Stimulated activated naive CD8-positive, alpha-beta T cell treated with anti-CD3 and anti-CD28 coated beads, Interleukin-15, Interleukin-2, amounts not matched to agents 100 ng/mL and 50 ng/mL, for 24 hours (primary cell): ENCODE measurements around the gene WDR26.
"Not testable (repeated sequence)": the region's sequence is repeated elsewhere in the genome, so short reads cannot be mapped to it uniquely, and the experiment has no call there.

Experiments used
- H3K27ac Mint-ChIP-seq: one replicate; pipeline ENCODE4 v1.8.0; 2021; ENCODE audit warnings: mild to moderate bottlenecking, mixed read lengths
- H3K27me3 Mint-ChIP-seq: one replicate; pipeline ENCODE4 v1.8.0; 2021; ENCODE audit warnings: mixed read lengths
- H3K36me3 Mint-ChIP-seq: one replicate; pipeline ENCODE4 v1.8.0; 2021; ENCODE audit warnings: low read depth, mixed read lengths
- H3K4me1 Mint-ChIP-seq: one replicate; pipeline ENCODE4 v1.8.0; 2021; ENCODE audit warnings: low read depth, mixed read lengths
- H3K4me3 Mint-ChIP-seq: one replicate; pipeline ENCODE4 v1.8.0; 2021; ENCODE audit warnings: mild to moderate bottlenecking, mixed read lengths
- H3K9me3 Mint-ChIP-seq: one replicate; pipeline ENCODE4 v1.8.0; 2021; ENCODE audit warnings: mixed read lengths

WDR26 gene

DNA sequence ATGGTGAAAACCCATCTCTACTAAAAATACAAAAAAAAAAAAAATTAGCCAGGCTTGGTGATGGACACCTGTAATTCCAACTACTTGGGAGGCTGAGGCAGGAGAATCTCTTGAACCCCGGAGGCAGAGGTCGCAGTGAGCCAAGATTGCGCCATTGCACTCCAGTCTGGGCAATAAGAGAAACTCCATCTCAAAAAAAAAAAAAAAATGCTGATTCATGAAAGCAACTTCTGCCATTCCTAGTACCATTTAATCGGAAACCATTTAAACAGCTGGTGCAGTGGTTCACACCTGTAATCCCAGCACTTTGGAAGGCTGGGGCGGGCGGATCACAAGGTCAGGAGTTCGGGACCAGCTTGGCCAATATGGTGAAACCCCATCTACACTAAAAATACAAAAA is 5.9 kb downstream of the WDR26 start:
- peaks cover 67% of the 10 kb centered on the region for H3K4me1 Mint-ChIP-seq
- H3K36me3 Mint-ChIP-seq = peaks cover 76% of the 10 kb centered on the region
- not testable (repeated sequence) for H3K27me3 Mint-ChIP-seq, H3K4me3 Mint-ChIP-seq, H3K27ac Mint-ChIP-seq, H3K9me3 Mint-ChIP-seq

DNA sequence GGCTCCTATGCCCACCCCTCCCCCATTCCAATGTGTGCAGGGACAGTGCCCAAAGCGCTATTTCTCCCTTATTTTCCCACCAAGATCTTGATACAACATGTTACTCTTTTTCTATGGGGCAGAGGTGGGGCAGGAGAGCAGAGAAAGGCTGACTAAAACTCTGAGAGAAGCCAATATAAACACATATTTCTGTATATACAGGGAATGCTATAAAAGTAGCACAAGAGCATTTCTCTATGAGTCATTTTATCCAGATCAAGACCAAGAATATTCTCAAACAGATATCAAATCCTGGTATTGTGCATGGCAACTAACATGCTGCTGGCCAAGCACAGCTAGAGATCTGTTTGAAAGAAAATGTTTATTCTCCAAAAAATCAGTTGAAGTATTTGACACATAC is 7.3 kb downstream of the WDR26 start:
- Mint-ChIP-seq H3K4me1 (peaks cover 55% of the 10 kb centered on the region), H3K27ac (no peak overlapping the region), H3K36me3 (peaks cover 77% of the 10 kb centered on the region), H3K9me3 (no peaks in the 10 kb centered on the region), H3K4me3 (no peak overlapping the region), H3K27me3 (no peaks in the 10 kb centered on the region)

DNA sequence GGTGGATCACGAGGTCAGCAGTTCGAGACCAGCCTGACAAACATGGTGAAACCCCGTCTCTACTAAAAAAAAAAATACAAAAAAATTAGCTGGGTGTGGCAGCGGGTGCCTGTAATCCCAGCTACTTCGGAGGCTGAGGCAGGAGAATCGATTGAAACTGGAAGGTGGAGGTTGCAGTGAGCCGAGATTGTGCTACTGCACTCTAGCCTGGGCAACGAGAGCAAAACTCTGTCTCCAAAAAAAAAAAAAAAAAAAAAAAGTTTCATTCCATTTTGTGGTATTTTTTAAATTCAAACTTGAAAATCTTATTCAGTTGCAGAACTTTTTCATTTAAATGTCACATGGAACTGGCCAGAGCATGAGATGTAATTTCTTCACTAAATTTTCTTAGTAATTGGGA is 7.7 kb downstream of the WDR26 start:
- not testable (repeated sequence) for H3K9me3 Mint-ChIP-seq, H3K27ac Mint-ChIP-seq

DNA sequence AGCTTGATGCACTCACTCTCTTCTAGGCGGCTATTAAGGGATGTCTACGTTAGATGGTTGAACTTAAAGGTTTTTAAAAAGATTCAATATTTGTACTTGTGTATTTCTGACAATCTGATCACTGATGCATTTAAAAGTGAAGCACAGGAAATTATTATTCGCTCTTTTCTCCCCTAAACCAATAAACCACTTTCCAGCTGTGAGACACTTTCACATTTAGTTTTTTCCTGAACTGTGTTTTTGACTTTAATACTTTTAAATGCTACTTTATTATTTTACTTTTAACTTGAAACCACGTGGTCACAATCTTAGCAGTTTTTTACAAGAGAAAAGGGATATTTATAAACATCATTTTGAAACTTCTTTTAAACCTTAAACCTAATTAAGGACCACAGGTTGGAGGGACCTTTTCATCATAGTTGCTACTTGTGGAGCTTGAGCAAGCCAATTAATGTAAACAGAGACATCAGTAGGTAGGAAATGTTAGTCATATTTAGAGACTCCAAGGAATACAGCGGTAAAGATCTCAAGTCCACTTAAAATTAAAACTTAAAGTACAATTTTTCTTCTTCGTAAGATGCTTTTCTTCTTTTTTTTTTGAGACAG is 9.2 kb downstream of the WDR26 start:
- Mint-ChIP-seq H3K27me3 (no peaks in the 10 kb centered on the region), H3K27ac (peak overlapping the region; percentile 29), H3K9me3 (no peaks in the 10 kb centered on the region), H3K36me3 (peaks cover 80% of the 10 kb centered on the region), H3K4me3 (peak overlapping the region; percentile 14), H3K4me1 (peaks cover 41% of the 10 kb centered on the region)

More for the DNA sequence above, 7.7 kb downstream of the WDR26 start:
- Mint-ChIP-seq H3K4me1 (peaks cover 53% of the 10 kb centered on the region), H3K36me3 (peaks cover 79% of the 10 kb centered on the region)
- H3K4me3 Mint-ChIP-seq, H3K27me3 Mint-ChIP-seq: not testable (repeated sequence)

GRCh38 chr1:224420106-224420505 is 14.5 kb downstream of the WDR26 start:
- no peak overlapping the region for H3K4me3 Mint-ChIP-seq
- no peak overlapping the region for H3K27ac Mint-ChIP-seq

DNA sequence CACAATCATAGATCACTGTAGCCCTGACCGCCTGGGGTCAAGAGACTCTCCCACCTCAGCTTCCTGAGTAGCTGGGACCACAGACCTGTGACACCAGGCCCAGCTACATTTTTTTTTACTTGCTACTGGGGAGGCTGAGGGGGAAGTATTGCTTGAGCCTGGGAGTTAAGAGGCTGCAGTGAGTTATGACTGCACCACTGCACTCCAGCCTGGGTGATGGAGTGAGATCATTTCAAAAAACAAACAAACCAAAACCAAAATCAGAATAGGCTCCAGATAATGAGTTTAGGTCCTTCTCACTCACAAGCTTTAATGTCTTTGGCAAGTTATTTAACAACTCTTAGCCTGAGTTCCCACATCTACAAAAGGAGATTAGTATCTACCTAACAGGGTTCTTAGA is 22.8 kb downstream of the WDR26 start:
- Mint-ChIP-seq H3K36me3 (peaks cover 62% of the 10 kb centered on the region), H3K4me3 (no peak overlapping the region), H3K27me3 (no peaks in the 10 kb centered on the region), H3K27ac (no peak overlapping the region), H3K9me3 (no peaks in the 10 kb centered on the region), H3K4me1 (peaks cover 26% of the 10 kb centered on the region)

More at GRCh38 chr1:224420106-224420505, 14.5 kb downstream of the WDR26 start:
- Mint-ChIP-seq H3K9me3 (no peaks in the 10 kb centered on the region), H3K4me1 (peaks cover 11% of the 10 kb centered on the region), H3K36me3 (peaks cover 87% of the 10 kb centered on the region), H3K27me3 (no peaks in the 10 kb centered on the region)

- Mint-ChIP-seq H3K27me3 (no peaks in the 10 kb centered on the region), H3K4me3 (no peak overlapping the region), H3K4me1 (peaks cover 38% of the 10 kb centered on the region), H3K27ac (no peak overlapping the region), H3K36me3 (peaks cover 70% of the 10 kb centered on the region), H3K9me3 (no peaks in the 10 kb centered on the region)
Measured at GRCh38 chr1:224408294-224408590, 26.4 kb downstream of the WDR26 start.

DNA sequence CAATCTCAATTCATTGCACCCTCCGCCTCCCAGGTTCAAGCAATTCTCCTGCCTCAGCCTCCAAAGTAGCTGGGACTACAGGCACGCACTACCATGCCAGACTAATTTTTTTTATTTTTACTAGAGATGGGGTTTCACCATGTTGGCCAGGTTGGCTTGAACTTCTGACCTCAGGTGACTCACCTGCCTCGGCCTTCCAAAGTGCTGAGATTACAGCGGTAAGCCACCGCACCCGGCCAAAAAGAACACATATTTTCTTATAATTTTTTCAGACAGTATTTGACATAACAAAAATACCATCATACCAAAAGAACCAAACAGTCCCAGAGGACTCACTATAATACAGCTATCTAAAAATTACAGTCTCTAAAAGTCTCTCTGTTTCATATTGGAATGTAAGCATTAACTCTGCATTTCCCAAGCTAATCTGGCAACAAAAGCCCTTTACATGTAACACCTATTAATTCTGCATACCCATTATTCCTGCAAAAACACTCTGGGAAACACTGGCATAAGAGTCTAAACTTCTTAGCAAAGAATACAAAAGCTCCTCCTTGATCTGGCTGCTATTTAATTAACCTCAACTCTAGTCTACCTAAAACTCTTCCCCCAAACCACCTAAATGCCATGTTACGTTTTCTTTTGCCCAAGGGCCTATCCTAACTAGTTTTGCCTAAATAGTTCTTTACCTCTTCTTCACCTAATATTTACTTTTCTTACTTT is 26.9 kb downstream of the WDR26 start:
- no peaks in the 10 kb centered on the region for H3K27me3 Mint-ChIP-seq
- H3K4me1 Mint-ChIP-seq = peaks cover 39% of the 10 kb centered on the region
- H3K27ac Mint-ChIP-seq = no peak overlapping the region
- H3K9me3 Mint-ChIP-seq = no peaks in the 10 kb centered on the region
- H3K36me3 Mint-ChIP-seq = peaks cover 67% of the 10 kb centered on the region
- no peak overlapping the region for H3K4me3 Mint-ChIP-seq

GRCh38 chr1:224406216-224406615 is 28.4 kb downstream of the WDR26 start:
- H3K36me3 Mint-ChIP-seq = peaks cover 63% of the 10 kb centered on the region
- peak overlapping the region; percentile 69 for H3K27ac Mint-ChIP-seq
- H3K4me1 Mint-ChIP-seq = peaks cover 41% of the 10 kb centered on the region
- no peaks in the 10 kb centered on the region for H3K9me3 Mint-ChIP-seq
- H3K27me3 Mint-ChIP-seq = no peaks in the 10 kb centered on the region
- no peak overlapping the region for H3K4me3 Mint-ChIP-seq

DNA sequence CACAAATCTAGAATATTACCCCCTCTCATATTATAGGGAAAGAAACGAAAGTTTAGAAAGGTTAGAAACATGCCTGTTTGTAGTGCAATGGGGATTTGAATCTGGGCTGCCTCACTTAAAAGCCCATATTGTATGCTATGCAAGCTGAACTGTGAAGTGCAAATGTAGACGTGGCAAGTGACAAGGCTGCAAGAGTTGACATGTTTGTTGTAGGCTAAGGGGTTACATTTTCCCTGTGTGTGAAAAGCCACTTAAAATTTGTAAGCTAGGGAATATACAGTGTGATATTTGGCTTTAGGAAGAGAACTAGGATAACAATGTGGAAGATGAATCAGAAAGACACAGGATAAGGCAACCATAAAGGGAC is 29.0 kb downstream of the WDR26 start:
- Mint-ChIP-seq H3K9me3 (no peaks in the 10 kb centered on the region), H3K36me3 (peaks cover 65% of the 10 kb centered on the region), H3K27me3 (no peaks in the 10 kb centered on the region), H3K27ac (peak overlapping the region; percentile 69), H3K4me3 (no peak overlapping the region), H3K4me1 (peaks cover 41% of the 10 kb centered on the region)

DNA sequence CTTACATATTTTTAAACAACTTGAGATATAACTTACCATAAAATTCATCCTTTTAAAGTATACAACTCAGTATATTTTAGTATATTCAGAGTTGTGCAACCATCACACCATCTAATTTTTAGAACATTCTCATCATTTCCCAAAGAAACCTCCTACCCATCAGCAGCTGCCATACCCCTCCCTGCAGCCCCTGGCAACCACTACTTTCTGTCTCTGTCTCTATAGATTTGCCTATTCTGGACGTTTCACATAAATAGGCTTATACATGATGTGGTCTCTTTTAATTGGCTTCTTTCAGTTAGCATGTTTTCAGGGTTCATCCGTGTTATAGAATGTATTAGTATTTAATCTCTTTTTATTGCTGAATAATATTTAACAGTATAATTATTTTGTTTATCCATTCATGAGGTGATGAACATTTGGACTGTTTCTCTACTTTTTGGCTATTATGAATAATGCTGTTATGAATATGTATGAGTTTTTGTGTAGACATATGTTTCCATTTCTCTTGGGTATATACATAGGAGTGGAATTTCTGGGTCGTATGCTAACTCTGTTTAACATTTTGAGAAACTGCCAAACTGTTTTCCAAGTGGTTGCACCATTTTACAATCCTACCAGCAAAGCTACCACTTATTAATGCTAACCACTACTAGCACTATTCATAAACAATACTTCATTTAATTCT is 29.5 kb downstream of the WDR26 start:
- no peak overlapping the region for H3K4me3 Mint-ChIP-seq
- peaks cover 65% of the 10 kb centered on the region for H3K36me3 Mint-ChIP-seq
- H3K9me3 Mint-ChIP-seq = no peaks in the 10 kb centered on the region
- H3K27ac Mint-ChIP-seq = no peak overlapping the region
- H3K27me3 Mint-ChIP-seq = no peaks in the 10 kb centered on the region
- peaks cover 41% of the 10 kb centered on the region for H3K4me1 Mint-ChIP-seq

DNA sequence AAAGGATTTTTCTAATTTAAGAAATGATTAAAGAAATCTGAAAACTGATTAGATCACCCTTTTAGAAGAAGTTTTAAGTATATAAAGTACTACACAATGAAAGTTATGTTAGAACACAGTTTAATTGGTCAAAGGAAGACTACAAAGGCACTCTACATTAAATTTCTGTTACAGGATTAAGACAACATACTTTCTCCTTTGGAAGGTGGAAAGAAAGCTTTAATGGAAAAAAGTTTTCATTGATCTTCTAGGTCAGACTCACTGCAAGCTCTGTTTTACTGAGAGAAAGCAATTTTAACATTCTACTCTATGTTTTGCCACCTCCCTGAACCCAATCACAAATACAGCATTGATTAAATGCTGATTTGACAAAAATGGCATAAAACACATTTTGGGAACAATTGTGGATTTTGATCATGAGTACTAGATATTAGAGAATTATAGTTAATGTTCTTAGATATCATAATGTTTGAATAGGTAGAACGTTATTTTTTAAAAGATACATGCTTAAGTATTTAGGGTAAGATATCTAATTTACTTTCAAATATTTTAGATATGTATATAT is 32.0 kb downstream of the WDR26 start:
- no peak overlapping the region for H3K4me3 Mint-ChIP-seq
- H3K4me1 Mint-ChIP-seq = peaks cover 28% of the 10 kb centered on the region
- no peak overlapping the region for H3K27ac Mint-ChIP-seq
- H3K9me3 Mint-ChIP-seq = no peaks in the 10 kb centered on the region
- no peaks in the 10 kb centered on the region for H3K27me3 Mint-ChIP-seq
- H3K36me3 Mint-ChIP-seq = peaks cover 72% of the 10 kb centered on the region

DNA sequence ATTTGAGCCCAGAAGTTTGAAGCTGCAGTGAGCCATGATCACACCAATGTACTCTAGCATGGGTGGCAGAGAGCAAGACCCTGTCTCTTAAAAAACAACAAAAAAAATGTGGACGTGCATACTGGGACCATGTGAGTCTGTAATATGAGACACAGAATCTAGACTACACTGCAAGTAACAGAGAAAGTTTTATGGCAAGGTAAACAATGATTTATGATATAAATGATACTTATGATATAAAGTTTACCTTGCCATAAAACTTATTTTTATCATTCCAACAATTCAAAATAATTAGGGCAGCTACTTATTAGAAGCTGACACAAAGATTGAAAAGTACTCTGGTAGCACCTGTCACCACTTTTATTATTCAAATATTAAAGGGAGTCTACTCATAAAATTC is 34.7 kb downstream of the WDR26 start:
- Mint-ChIP-seq H3K4me3 (no peak overlapping the region), H3K27me3 (no peaks in the 10 kb centered on the region), H3K27ac (no peak overlapping the region), H3K9me3 (no peaks in the 10 kb centered on the region), H3K4me1 (peaks cover 11% of the 10 kb centered on the region), H3K36me3 (peaks cover 72% of the 10 kb centered on the region)

- Mint-ChIP-seq H3K4me3 (no peak overlapping the region), H3K4me1 (peaks cover 27% of the 10 kb centered on the region), H3K36me3 (peaks cover 90% of the 10 kb centered on the region), H3K27ac (peak overlapping the region; percentile 58), H3K27me3 (no peaks in the 10 kb centered on the region), H3K9me3 (no peaks in the 10 kb centered on the region)
Measured at GRCh38 chr1:224393294-224393693, 41.3 kb downstream of the WDR26 start.
